OCI-LY3 (cell line): ENCODE results near the gene MEAK7.

Experiments used
- CTCF ChIP-seq: fragments of 200-600, 300-600 bp; sonication (generic); IDR thresholded peaks from 2 replicates; pipeline ENCODE4 v1.5.1; 2014; ENCODE audit warnings: antibody characterized with exemption, low read length, low read depth
- EZH2phosphoT487 ChIP-seq: fragments of 200-600 bp; shearing (Covaris generic); IDR thresholded peaks from 2 replicates; pipeline ENCODE4 v1.6.1; 2018; ENCODE audit warnings: antibody characterized with exemption, mixed run types, low read depth

- TF ChIP-seq CTCF: no peak
- TF ChIP-seq EZH2phosphoT487: no peak
These were observed 19.0 kb downstream of the MEAK7 start for GRCh38 chr16:84485255-84486010.
